Measurements from ENCODE around the gene CYP2W1.

GRCh38 chr7:999941-1000935 lies 17.3 kb downstream of the CYP2W1 start:
- TF ChIP-seq, protein P1, sequence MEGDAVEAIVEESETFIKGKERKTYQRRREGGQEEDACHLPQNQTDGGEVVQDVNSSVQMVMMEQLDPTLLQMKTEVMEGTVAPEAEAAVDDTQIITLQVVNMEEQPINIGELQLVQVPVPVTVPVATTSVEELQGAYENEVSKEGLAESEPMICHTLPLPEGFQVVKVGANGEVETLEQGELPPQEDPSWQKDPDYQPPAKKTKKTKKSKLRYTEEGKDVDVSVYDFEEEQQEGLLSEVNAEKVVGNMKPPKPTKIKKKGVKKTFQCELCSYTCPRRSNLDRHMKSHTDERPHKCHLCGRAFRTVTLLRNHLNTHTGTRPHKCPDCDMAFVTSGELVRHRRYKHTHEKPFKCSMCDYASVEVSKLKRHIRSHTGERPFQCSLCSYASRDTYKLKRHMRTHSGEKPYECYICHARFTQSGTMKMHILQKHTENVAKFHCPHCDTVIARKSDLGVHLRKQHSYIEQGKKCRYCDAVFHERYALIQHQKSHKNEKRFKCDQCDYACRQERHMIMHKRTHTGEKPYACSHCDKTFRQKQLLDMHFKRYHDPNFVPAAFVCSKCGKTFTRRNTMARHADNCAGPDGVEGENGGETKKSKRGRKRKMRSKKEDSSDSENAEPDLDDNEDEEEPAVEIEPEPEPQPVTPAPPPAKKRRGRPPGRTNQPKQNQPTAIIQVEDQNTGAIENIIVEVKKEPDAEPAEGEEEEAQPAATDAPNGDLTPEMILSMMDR (IDR thresholded peaks at IDR 0.05) = no peak
- no peak for TF ChIP-seq POLR2A (IDR thresholded peaks at IDR 0.05)
